GM12878 (cell line): ENCODE data around the gene SHISA4. TPM values are rescaled to one million over a fixed set of nuclear protein-coding genes. Genes with fewer than 3 reads are reported as not detected.

Source experiments
- ATAC-seq: fragments of 200-7000 bp; cut with Tn5 transposase; 3 replicates; pipeline ENCODE4 v1.9.1; 2020; ENCODE audit warnings: mild to moderate bottlenecking, moderate library complexity
- BruUV-seq: library from RNA; stranded (reverse); fragments of 400-500 nt; replicated peaks from 2 replicates; lab custom pipeline; 2021; lab: Mats Ljungman, UMichigan
- CTCF ChIA-PET: fragments of 300-600 bp; sonication (Branson Sonifier 250); formaldehyde crosslinking; extraction: SDS; loops from one replicate; lab custom pipeline; 2021; ENCODE audit warnings: inconsistent platforms; lab: Yijun Ruan, JAX
- POLR2A ChIA-PET: fragments of 350-600 bp; formaldehyde crosslinking; extraction: SDS; loops from one replicate; lab custom pipeline; 2021; ENCODE audit warnings: inconsistent platforms; lab: Charles Lee
- RAD21 ChIA-PET: fragments of 300-600 bp; sonication (Branson Sonifier 250); formaldehyde crosslinking; loops from one replicate; lab custom pipeline; 2023; ENCODE audit warnings: antibody characterized with exemption; ENCODE audit not compliant: unreplicated experiment; lab: Charles Lee
- SMC1A ChIA-PET: fragments of 300-600 bp; sonication (Branson Sonifier 250); formaldehyde crosslinking; loops from one replicate; lab custom pipeline; 2023; ENCODE audit not compliant: unreplicated experiment, uncharacterized antibody; lab: Charles Lee
- DNase-seq: peaks from one replicate; pipeline ENCODE4 v3.0.0-alpha.2; 2011; ENCODE audit warnings: low read depth, low spot score
- FAIRE-seq: peaks from 3 replicates; lab custom pipeline; 2011; peaks lifted over from hg19 to GRCh38; lab: Jason Lieb, UNC
- H2AFZ ChIP-seq: 2 replicates; pipeline ENCODE4 v1.6.0; 2011; ENCODE audit warnings: low read depth, low read length, control low read depth; ENCODE audit not compliant: control insufficient read depth
- H3K27ac ChIP-seq: 2 replicates; pipeline ENCODE4 v1.5.1; 2011; ENCODE audit warnings: control low read depth; ENCODE audit not compliant: control insufficient read depth, insufficient read depth
- H3K27me3 ChIP-seq, 2 experiments: replicated peaks in 1 of 2; 2 replicates each; pipeline versions ENCODE4 v1.6.0 to v1.6.1; 2011; ENCODE audit warnings: low read length in 1 of 2; ENCODE audit not compliant: control insufficient read depth in 2 of 2, insufficient read depth in 2 of 2
- H3K36me3 ChIP-seq, 2 experiments: 2 replicates each; pipeline ENCODE4 v1.5.1; 2011; ENCODE audit warnings: low read length in 1 of 2; ENCODE audit not compliant: control insufficient read depth in 2 of 2, insufficient read depth in 2 of 2
- H3K4me1 ChIP-seq: 2 replicates; pipeline ENCODE4 v1.6.1; 2011; ENCODE audit warnings: mild to moderate bottlenecking, low read length, moderate library complexity, mixed read lengths; ENCODE audit not compliant: control insufficient read depth, insufficient read depth
- H3K4me2 ChIP-seq: 2 replicates; pipeline ENCODE4 v1.6.0; 2011; ENCODE audit warnings: control low read depth; ENCODE audit not compliant: control insufficient read depth, insufficient read depth
- H3K4me3 ChIP-seq: fragments of 200-600 bp; sonication (generic); 2 replicates; pipeline ENCODE4 v1.5.1; 2016
- H3K79me2 ChIP-seq: 2 replicates; pipeline ENCODE4 v1.6.0; 2011; ENCODE audit warnings: low read length; ENCODE audit not compliant: control insufficient read depth, insufficient read depth
- H3K9ac ChIP-seq: 2 replicates; pipeline ENCODE4 v1.8.0; 2011; ENCODE audit warnings: low read length, control low read depth, mixed read lengths; ENCODE audit not compliant: control insufficient read depth, insufficient read depth
- H3K9me3 ChIP-seq: replicated peaks from 3 replicates; pipeline ENCODE4 v1.5.1; 2011; ENCODE audit warnings: mild to moderate bottlenecking, low read length; ENCODE audit not compliant: control insufficient read depth, insufficient read depth
- H4K20me1 ChIP-seq: 2 replicates; pipeline ENCODE4 v1.6.0; 2011; ENCODE audit not compliant: control insufficient read depth, insufficient read depth
- EGR1 ChIP-seq, 2 experiments: IDR thresholded peaks; 1 replicate in 1 of 2; 2 replicates in 1 of 2; pipeline ENCODE4 v1.6.1; 2011 to 2012; ENCODE audit warnings: low read depth in 2 of 2, low read length in 2 of 2, borderline replicate concordance in 1 of 2, mild to moderate bottlenecking in 1 of 2, moderate library complexity in 1 of 2
- HDGF ChIP-seq: fragments of 450-650 bp; IDR thresholded peaks from 2 replicates; pipeline ENCODE4 v1.6.1; 2016; ENCODE audit warnings: antibody characterized with exemption
- IRF4 ChIP-seq: IDR thresholded peaks from 2 replicates; pipeline ENCODE4 v1.6.1; 2011; ENCODE audit warnings: low read depth, low read length
- POLR2AphosphoS5 ChIP-seq: IDR thresholded peaks from 2 replicates; pipeline ENCODE4 v1.6.1; 2011; ENCODE audit warnings: mild to moderate bottlenecking, low read length, inconsistent platforms
- SPI1 ChIP-seq: IDR thresholded peaks from 2 replicates; pipeline ENCODE4 v1.6.1; 2011; ENCODE audit warnings: low read depth, mild to moderate bottlenecking, low read length, moderate library complexity, borderline replicate concordance; ENCODE audit not compliant: insufficient read depth
- WGBS: methylation state at CpG from one replicate; pipeline ENCODE4 v1.1.6; 2016; ENCODE audit warnings: low lambda C conversion rate; ENCODE audit not compliant: insufficient replicate concordance, insufficient coverage; ENCODE audit errors: missing lambda C conversion rate; 5-methylcytosine and 5-hydroxymethylcytosine counted together
- in situ Hi-C: fragments of 300-500 bp; cut with MboI; formaldehyde crosslinking; loops from 9 replicates; pipeline ENCODE4 v1.14.3; 2018; ENCODE audit warnings: mixed read lengths
- intact Hi-C: fragments of 100-400 bp; cut with micrococcal nuclease; formaldehyde crosslinking; loops from one replicate; pipeline ENCODE4 v1.14.2; 2022; ENCODE audit not compliant: unreplicated experiment
- polyA plus RNA-seq, 11 experiments: library from polyadenylated mRNA; depleted of rRNA in 4 of 11; unstranded in 6 of 11; stranded (reverse) in 5 of 11; fragments of >200 nt; fragmentation: Nextera tagmentation in 4 of 11; fragmentation: Illumina TruSeq in 1 of 11; extraction: Ambion mirVana in 4 of 11; extraction: Trizol in 1 of 11; gene quantifications; 1 replicate in 1 of 11; 2 replicates in 10 of 11; pipeline versions ENCODE4 v1.2.1 to v1.2.3, GENCODE V29; 2011 to 2016; ENCODE audit warnings: inconsistent platforms in 2 of 11, missing spikeins in 2 of 11, low read depth in 1 of 11
- total RNA-seq, 4 experiments: library from RNA; depleted of rRNA in 3 of 4; stranded (reverse); fragments of >200 nt in 3 of 4; fragmentation: Illumina TruSeq in 1 of 4; extraction: Trizol in 1 of 4; gene quantifications; 2 replicates each; pipeline versions ENCODE4 v1.2.1 to v1.2.3, GENCODE V29; 2013 to 2021
- TF ChIP-seq, protein P1 (sequence below): IDR thresholded peaks from 2 replicates; pipeline ENCODE4 v1.6.1; 2011; ENCODE audit warnings: borderline replicate concordance, low read depth, mild to moderate bottlenecking, moderate library complexity, low read length; ENCODE audit not compliant: insufficient read depth, poor library complexity, severe bottlenecking

The SHISA4 gene
- total and polyA plus RNA-seq, 10 of the 15 experiments (the other 5 are each of a cell fraction or from before 2014, with no cell fraction given): 0.07 TPM; not detected in 8

DNA sequence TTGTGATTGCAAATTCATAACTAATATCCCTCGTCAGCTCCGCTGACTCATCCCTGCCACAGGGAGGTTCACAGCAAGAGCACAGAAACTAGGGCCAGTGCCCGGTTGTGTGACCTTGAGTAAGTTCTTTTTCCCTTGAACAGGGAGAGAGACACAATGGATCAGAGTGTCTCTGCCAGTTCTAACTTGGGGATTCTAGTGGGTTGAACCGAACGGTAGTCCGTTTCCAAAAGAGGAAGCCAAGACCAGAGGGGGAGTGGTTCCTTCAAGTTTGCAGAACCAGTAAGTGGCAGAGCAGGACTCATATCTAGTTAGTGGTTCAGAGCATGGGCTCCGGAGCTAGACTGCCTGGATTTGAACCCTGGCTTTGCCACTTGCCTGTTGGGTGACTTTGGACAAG is 4.9 kb upstream of the SHISA4 start:
- SMC1A ChIA-PET: interaction anchor here (1.5 to 2.2 kb wide), 3 partner anchors 10 to 90 kb away, joined by 4 to 8 read pairs (median 7); no protein-coding TSS in a partner anchor
- no peak for TF ChIP-seq IRF4
- TF ChIP-seq HDGF: no peak
- TF ChIP-seq EGR1 (IDR thresholded peaks at IDR 0.05; ENCODE audit: borderline replicate concordance in 1 of 2, low read depth in 2 of 2, low read length in 2 of 2): no peak
- TF ChIP-seq, protein P1, sequence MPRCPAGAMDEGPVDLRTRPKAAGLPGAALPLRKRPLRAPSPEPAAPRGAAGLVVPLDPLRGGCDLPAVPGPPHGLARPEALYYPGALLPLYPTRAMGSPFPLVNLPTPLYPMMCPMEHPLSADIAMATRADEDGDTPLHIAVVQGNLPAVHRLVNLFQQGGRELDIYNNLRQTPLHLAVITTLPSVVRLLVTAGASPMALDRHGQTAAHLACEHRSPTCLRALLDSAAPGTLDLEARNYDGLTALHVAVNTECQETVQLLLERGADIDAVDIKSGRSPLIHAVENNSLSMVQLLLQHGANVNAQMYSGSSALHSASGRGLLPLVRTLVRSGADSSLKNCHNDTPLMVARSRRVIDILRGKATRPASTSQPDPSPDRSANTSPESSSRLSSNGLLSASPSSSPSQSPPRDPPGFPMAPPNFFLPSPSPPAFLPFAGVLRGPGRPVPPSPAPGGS: peak; percentile 66
- TF ChIP-seq SPI1: peak; percentile 58; the same call in 1 of the 2 replicates
- TF ChIP-seq POLR2AphosphoS5: 0 out of 2 replicates have a peak, but pooled peaks have one; percentile 38
- TF ChIP-seq, all 136 proteins: peak for 3
- ChIA-PET POLR2A (no interaction called here), RAD21 (interaction anchor here (1.2 kb wide), 1 partner anchor 237 kb away, joined by 3 read pairs; no protein-coding TSS in a partner anchor), CTCF (interaction anchor here (1.0 to 9.1 kb wide), 3 partner anchors 10 to 90 kb away, joined by 3 to 99 read pairs (median 3); no protein-coding TSS in a partner anchor)
- H2AFZ ChIP-seq: no peak overlapping the region
- no peaks in the 10 kb centered on the region for H3K36me3 ChIP-seq
- FAIRE-seq (no peak), DNase-seq (no peak), ATAC-seq (peak; percentile 40)
- H3K9me3 ChIP-seq: no peaks in the 10 kb centered on the region
- in situ Hi-C loops (no loop called here), intact Hi-C loops (no loop called here)
- H3K79me2 ChIP-seq: no peaks in the 10 kb centered on the region
- H3K4me1 ChIP-seq: peaks cover 5% of the 10 kb centered on the region; the same call in 1 of the 2 replicates
- H3K4me3 ChIP-seq: no peak overlapping the region
- no TSS peak for BruUV-seq
- 9% methylated on average over 7 of the region's 7 CpGs for WGBS
- no peak overlapping the region for H3K27ac ChIP-seq
- peaks cover 1 to 5% of the 10 kb centered on the region in 2 experiments; a peak in 3 of 4 replicates for H3K27me3 ChIP-seq
- no peak overlapping the region for H3K9ac ChIP-seq
- no peak overlapping the region for H3K4me2 ChIP-seq
- no peaks in the 10 kb centered on the region for H4K20me1 ChIP-seq
